Amniotic epithelial cell (primary cell): ENCODE results near the gene PADI2.

ENCODE experiments used
- DNase-seq: peaks from one replicate; pipeline ENCODE4 v3.0.0-alpha.2; 2010; ENCODE audit warnings: low read depth

The PADI2 gene

GRCh38 chr1:17139637-17140036, 20.4 kb upstream of the PADI2 start:
- no peak for DNase-seq

GRCh38 chr1:17137441-17137840, 18.2 kb upstream of the PADI2 start:
- no peak for DNase-seq

- no peak for DNase-seq
These were observed 17.7 kb upstream of the PADI2 start for GRCh38 chr1:17136936-17137335.

- no peak for DNase-seq
These were observed 16.9 kb upstream of the PADI2 start for GRCh38 chr1:17136145-17136544.

- no peak for DNase-seq
These were observed 16.3 kb upstream of the PADI2 start for GRCh38 chr1:17135530-17135929.

- no peak for DNase-seq
These were observed 15.5 kb upstream of the PADI2 start for GRCh38 chr1:17134724-17135123.

- no peak for DNase-seq
These were observed 14.8 kb upstream of the PADI2 start for GRCh38 chr1:17134034-17134433.

- no peak for DNase-seq
These were observed 10.9 kb upstream of the PADI2 start for GRCh38 chr1:17130138-17130635.

GRCh38 chr1:17128361-17128760, 9.1 kb upstream of the PADI2 start:
- DNase-seq, result peak; percentile 94

- DNase-seq, result peak; percentile 58
These were observed 6.5 kb upstream of the PADI2 start for GRCh38 chr1:17125756-17126237.

GRCh38 chr1:17123196-17124045, 4.2 kb upstream of the PADI2 start:
- DNase-seq, result no peak

- DNase-seq, result peak; percentile 41
These were observed 3.4 kb upstream of the PADI2 start for GRCh38 chr1:17122521-17123164.

- DNase-seq, result no peak
These were observed 2.6 kb upstream of the PADI2 start for GRCh38 chr1:17121881-17122280.

GRCh38 chr1:17120962-17121837, 1.9 kb upstream of the PADI2 start:
- peak; percentile 44 for DNase-seq

GRCh38 chr1:17120481-17120877, 1.2 kb upstream of the PADI2 start:
- DNase-seq, result no peak

GRCh38 chr1:17119773-17120480, 676 bp upstream of the PADI2 start:
- no peak for DNase-seq

GRCh38 chr1:17118706-17119075, 560 bp downstream of the PADI2 start:
- no peak for DNase-seq

GRCh38 chr1:17118268-17118667, 983 bp downstream of the PADI2 start:
- no peak for DNase-seq

- no peak for DNase-seq
These were observed 1.6 kb downstream of the PADI2 start for GRCh38 chr1:17117451-17118265.

- no peak for DNase-seq
These were observed 2.6 kb downstream of the PADI2 start for GRCh38 chr1:17116643-17117042.

GRCh38 chr1:17113963-17114362, 5.3 kb downstream of the PADI2 start:
- no peak for DNase-seq
